Stimulated activated CD4-positive, alpha-beta T cell treated with anti-CD3 and anti-CD28 coated beads, Interleukin-12 subunit alpha, Interleukin-12 subunit beta, amount 100 ng/mL, for 4 hours (primary cell): ENCODE results near the gene SRC.

Experiments
- DNase-seq: peaks from one replicate; pipeline ENCODE4 v3.0.0-alpha.2; 2020

SRC gene

GRCh38 chr20:37351689-37352607 is 6.0 kb downstream of the SRC start:
- no peak for DNase-seq

- no peak for DNase-seq
These were observed 6.7 kb downstream of the SRC start for GRCh38 chr20:37352608-37352980.

GRCh38 chr20:37353285-37353849 is 7.4 kb downstream of the SRC start:
- DNase-seq: no peak

- no peak for DNase-seq
These were observed 8.6 kb downstream of the SRC start for GRCh38 chr20:37354210-37355195.

- DNase-seq: no peak
These were observed 9.6 kb downstream of the SRC start for GRCh38 chr20:37355252-37356180.

GRCh38 chr20:37356387-37356786 is 10.4 kb downstream of the SRC start:
- DNase-seq: no peak

- DNase-seq: no peak
These were observed 11.0 kb downstream of the SRC start for GRCh38 chr20:37356961-37357371.

GRCh38 chr20:37357481-37358365 is 11.8 kb downstream of the SRC start:
- DNase-seq: no peak

- DNase-seq: no peak
These were observed 12.6 kb downstream of the SRC start for GRCh38 chr20:37358366-37359150.

GRCh38 chr20:37359331-37359730 is 13.4 kb downstream of the SRC start:
- DNase-seq: no peak

- DNase-seq: no peak
These were observed 13.9 kb downstream of the SRC start for GRCh38 chr20:37359836-37360235.

GRCh38 chr20:37360391-37361115 is 14.6 kb downstream of the SRC start:
- no peak for DNase-seq

- DNase-seq: no peak
These were observed 15.4 kb downstream of the SRC start for GRCh38 chr20:37361336-37361735.

- DNase-seq: no peak
These were observed 16.4 kb downstream of the SRC start for GRCh38 chr20:37362231-37362792.

GRCh38 chr20:37362821-37363220 is 16.9 kb downstream of the SRC start:
- DNase-seq: no peak

- no peak for DNase-seq
These were observed 17.5 kb downstream of the SRC start for GRCh38 chr20:37363221-37364012.

GRCh38 chr20:37364013-37364926 is 18.3 kb downstream of the SRC start:
- DNase-seq: no peak
